Stimulated activated CD8-positive, alpha-beta memory T cell treated with anti-CD3 and anti-CD28 coated beads, Interleukin-7, amount 100 ng/mL, for 4 hours (primary cell): ENCODE data around the gene SLC46A3.

Experiments used
- DNase-seq, 2 donors: peaks; one replicate each; pipeline ENCODE4 v3.0.0-alpha.2; 2020; ENCODE audit warnings: low read depth in 2 of 2

Gene SLC46A3

GRCh38 chr13:28680541-28680940, 38.2 kb downstream of the SLC46A3 start:
- no peak for DNase-seq

- no peak for DNase-seq
These were observed 39.1 kb downstream of the SLC46A3 start for GRCh38 chr13:28679628-28680027.

GRCh38 chr13:28678809-28679208, 40.0 kb downstream of the SLC46A3 start:
- no peak for DNase-seq

DNA sequence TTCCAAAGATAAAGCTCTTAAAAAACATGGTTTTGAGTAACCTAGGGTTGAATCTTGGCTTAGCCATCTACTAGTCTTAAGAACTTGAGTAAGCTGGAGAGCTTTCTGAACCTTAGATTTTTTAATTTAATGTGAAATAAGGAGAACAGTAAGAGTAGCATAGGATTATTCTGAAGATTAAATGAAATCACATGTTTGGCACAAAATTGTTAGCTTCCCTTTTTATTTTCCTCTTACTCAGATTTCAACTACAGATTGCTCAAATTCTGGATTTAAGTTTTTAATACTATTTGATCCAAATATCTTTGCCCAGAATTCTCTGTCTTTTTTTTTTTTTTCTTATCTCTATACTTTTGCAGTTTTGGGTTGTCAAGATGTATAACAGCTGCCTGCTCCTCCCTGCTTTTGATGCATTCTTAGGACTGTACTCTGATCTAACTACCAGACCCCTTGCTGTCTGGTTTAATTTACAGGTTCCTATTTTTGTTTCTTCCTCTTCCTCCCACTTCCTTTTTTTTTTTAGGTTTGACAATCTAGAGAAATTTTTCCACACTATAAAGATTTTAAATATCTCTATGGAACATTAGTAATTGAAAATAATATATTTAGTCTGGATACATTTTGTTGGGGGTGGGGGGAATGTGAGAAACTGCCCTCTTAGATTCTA, 47.5 kb downstream of the SLC46A3 start:
- no peak for DNase-seq

- DNase-seq: no peak
These were observed 51.8 kb downstream of the SLC46A3 start for GRCh38 chr13:28666897-28667488.

GRCh38 chr13:28659621-28659970, 59.2 kb downstream of the SLC46A3 start:
- no peak for DNase-seq

- peak; percentile 86 to 88 for DNase-seq
These were observed 59.8 kb downstream of the SLC46A3 start, which contains the start of gene POMP for GRCh38 chr13:28658796-28659620. Gene POMP (plus strand): TSS chr13:28659130. CDS start chr13:28659185, 55 bp downstream.

GRCh38 chr13:28658539-28658795, 60.3 kb downstream of the SLC46A3 start:
- no peak for DNase-seq

- no peak for DNase-seq
These were observed 60.8 kb downstream of the SLC46A3 start for GRCh38 chr13:28657784-28658538.

DNA sequence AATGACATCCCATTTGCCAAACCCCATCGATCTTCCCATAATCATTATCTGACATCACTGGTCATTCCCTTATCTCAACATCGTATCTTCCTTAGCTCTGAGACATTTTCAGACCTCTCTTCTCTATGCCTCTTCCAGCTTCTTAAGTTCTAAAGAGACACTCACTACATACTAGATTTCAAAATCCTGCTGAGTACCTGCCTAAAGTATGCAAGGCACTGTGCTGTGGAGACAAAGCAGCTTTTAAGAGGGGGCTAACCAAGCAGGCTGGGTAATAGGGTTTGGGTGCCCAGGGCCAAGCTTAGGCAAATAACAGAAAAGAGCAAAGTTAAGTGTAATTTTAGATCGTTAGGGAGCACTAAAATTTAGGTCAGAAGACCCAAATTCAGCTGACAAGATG, 63.2 kb downstream of the SLC46A3 start:
- DNase-seq: no peak

DNA sequence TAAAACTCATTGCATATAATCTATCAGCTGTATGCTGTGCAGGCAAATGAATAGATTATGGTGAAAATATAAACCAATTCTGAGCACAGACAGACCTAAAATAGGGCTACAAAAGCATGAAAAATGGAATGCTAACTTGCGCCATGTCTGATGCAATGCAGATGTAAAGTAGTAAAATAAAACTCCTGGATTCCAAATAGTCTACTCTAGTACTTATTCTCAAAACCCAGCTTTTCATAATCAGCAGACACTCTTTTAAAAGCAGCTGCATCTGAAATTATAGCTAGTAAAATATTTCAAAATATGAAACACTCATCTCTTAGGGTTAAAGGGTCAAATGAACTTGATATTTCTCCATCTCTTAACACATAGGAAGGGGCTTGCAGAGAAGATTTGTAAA, 64.5 kb downstream of the SLC46A3 start:
- DNase-seq: no peak

GRCh38 chr13:28653111-28653510, 65.7 kb downstream of the SLC46A3 start:
- DNase-seq: no peak

DNA sequence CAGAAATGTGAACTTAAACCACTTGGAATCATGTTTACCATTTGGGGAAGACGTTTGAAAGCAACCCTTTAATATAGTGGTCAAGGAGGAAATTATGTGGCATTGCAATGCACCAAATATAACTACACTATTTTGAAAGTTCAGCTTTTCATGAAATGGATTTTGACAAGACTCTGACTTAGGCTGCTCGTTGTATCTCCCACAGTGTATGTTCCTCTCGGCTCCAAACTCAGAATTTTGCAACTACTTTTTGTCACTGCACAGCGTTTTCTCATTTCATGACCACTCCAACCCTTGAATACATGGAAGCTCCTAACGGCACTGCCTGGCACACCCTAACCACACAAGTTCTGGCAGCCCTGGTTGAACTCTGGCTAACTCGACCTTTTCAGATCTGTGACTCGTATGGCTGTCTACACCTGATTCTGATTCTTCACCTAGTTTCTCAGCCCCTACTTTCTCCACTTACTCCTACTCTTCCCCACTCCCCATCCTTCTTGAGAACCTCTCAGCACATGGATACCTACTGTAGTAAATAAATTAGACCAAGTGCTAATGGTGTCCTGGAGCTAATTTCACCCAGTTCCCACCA, 66.9 kb downstream of the SLC46A3 start:
- DNase-seq: no peak

GRCh38 chr13:28650284-28650683, 68.5 kb downstream of the SLC46A3 start:
- DNase-seq: no peak
